ENCODE data around the gene IGSF23. TPM values are rescaled to one million over a fixed set of nuclear protein-coding genes. Genes with fewer than 3 reads are reported as not detected.

The IGSF23 gene
- total RNA-seq, 6 donors from 2014 or later: not detected

GRCh38 chr19:44571830-44572580, 41.4 kb upstream of the IGSF23 start:
- no peak for ATAC-seq (ENCODE audit: low FRiP score in 2 of 2)
- Histone ChIP-seq H3K27me3 (no peaks in the 10 kb centered on the region), H3K36me3 (no peaks in the 10 kb centered on the region), H3K4me1 (no peaks in the 10 kb centered on the region), H3K9me3 (no peaks in the 10 kb centered on the region), H3K27ac (no peak overlapping the region), H3K4me3 (no peak overlapping the region)
- TF ChIP-seq CTCF (IDR thresholded peaks at IDR 0.05) (no peak), EP300 (IDR thresholded peaks at IDR 0.05) (no peak), POLR2AphosphoS5 (IDR thresholded peaks at IDR 0.05) (no peak), POLR2A (IDR thresholded peaks at IDR 0.05) (no peak)
- DNase-seq: peak in 1 of 2 donors; percentile 20
- 81 to 93% methylated on average over 4 to 5 of the region's 5 CpGs for WGBS, 2 donors

GRCh38 chr19:44572581-44572900, 40.8 kb upstream of the IGSF23 start:
- Histone ChIP-seq H3K9me3 (no peaks in the 10 kb centered on the region), H3K4me3 (no peak overlapping the region), H3K27ac (no peak overlapping the region), H3K4me1 (no peaks in the 10 kb centered on the region), H3K36me3 (no peaks in the 10 kb centered on the region), H3K27me3 (no peaks in the 10 kb centered on the region)
- ATAC-seq (ENCODE audit: low FRiP score in 2 of 2) (no peak), DNase-seq (no peak)
- 37 to 44% methylated on average over 4 of the region's 4 CpGs for WGBS, 2 donors
- TF ChIP-seq CTCF (IDR thresholded peaks at IDR 0.05): no peak
- TF ChIP-seq POLR2AphosphoS5 (IDR thresholded peaks at IDR 0.05): no peak
- TF ChIP-seq POLR2A (IDR thresholded peaks at IDR 0.05): no peak
- no peak for TF ChIP-seq EP300 (IDR thresholded peaks at IDR 0.05)

DNA sequence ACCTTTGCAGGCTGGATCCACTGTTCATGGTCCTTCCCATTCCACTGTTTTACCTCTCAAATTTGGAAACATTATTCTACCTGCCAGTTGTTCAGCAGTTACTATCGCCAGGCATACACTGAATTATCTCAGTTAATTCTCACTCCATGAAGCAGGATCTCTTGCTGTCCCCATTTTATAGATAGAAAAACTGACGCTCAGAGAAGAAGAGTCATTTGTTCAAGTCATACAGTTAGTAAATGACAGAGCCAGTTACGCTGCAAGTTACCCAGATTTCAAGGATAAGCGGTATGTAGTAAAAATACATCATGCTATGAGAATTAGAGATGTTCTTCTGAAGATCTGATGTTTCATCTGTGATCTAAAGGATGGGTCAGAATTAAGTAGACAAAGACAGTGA, 40.2 kb upstream of the IGSF23 start:
- H3K27ac ChIP-seq: no peak overlapping the region
- DNase-seq (no peak), ATAC-seq (ENCODE audit: low FRiP score in 2 of 2) (no peak)
- 90 to 92% methylated on average over 4 of the region's 4 CpGs for WGBS, 2 donors
- no peaks in the 10 kb centered on the region for H3K9me3 ChIP-seq
- H3K4me1 ChIP-seq: no peaks in the 10 kb centered on the region
- no peak for TF ChIP-seq CTCF (IDR thresholded peaks at IDR 0.05)
- TF ChIP-seq EP300 (IDR thresholded peaks at IDR 0.05): no peak
- no peak for TF ChIP-seq POLR2AphosphoS5 (IDR thresholded peaks at IDR 0.05)
- TF ChIP-seq POLR2A (IDR thresholded peaks at IDR 0.05): no peak
- no peaks in the 10 kb centered on the region for H3K36me3 ChIP-seq
- no peaks in the 10 kb centered on the region for H3K27me3 ChIP-seq
- H3K4me3 ChIP-seq: no peak overlapping the region

GRCh38 chr19:44573627-44574026, 39.7 kb upstream of the IGSF23 start:
- ATAC-seq (ENCODE audit: low FRiP score in 2 of 2) (no peak), DNase-seq (no peak)
- Histone ChIP-seq H3K27me3 (no peaks in the 10 kb centered on the region), H3K4me3 (no peak overlapping the region), H3K9me3 (no peaks in the 10 kb centered on the region), H3K4me1 (no peaks in the 10 kb centered on the region), H3K36me3 (no peaks in the 10 kb centered on the region), H3K27ac (no peak overlapping the region)
- 79 to 84% methylated on average over 4 of the region's 4 CpGs for WGBS, 2 donors
- TF ChIP-seq POLR2AphosphoS5 (IDR thresholded peaks at IDR 0.05): no peak
- no peak for TF ChIP-seq EP300 (IDR thresholded peaks at IDR 0.05)

DNA sequence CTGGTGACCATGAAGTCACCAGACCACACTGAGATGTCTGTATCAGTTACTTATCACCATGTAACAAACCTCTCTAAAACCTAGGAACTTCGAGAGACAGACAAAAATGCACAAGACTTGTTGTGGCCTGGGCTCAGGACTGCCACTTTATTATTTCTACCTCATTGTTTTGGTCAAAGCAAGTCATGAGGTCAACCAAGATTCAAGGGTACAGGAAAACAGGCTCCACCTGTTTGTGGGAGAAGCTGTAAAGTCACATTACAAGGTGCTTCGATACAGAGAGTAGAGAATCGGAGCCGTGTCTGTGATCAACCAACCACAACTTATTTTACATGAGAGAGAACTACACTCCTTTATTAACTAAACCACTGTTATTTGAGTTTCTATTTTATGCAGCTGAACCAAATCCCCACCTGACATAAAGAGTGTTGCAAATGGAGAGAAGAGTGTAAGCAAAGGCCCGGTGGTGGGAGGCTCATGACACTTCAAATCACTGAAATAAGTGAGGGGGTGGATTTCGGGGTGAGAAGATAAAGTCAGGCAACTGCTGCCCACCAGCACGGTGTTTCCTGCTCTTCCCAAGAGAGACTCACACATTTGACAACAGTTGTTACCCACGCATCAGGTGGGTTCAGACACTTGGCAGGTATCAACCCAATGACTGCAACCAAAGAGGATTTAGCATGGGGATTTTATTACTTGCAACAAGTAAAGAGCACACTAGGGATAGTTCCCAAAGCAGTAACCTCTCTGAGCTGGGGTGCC, 39.0 kb upstream of the IGSF23 start:
- no peaks in the 10 kb centered on the region for H3K27me3 ChIP-seq
- H3K9me3 ChIP-seq: no peaks in the 10 kb centered on the region
- no peak for ATAC-seq (ENCODE audit: low FRiP score in 2 of 2)
- no peaks in the 10 kb centered on the region for H3K36me3 ChIP-seq
- no peaks in the 10 kb centered on the region for H3K4me1 ChIP-seq
- H3K4me3 ChIP-seq: no peak overlapping the region
- TF ChIP-seq POLR2A (IDR thresholded peaks at IDR 0.05): no peak
- TF ChIP-seq POLR2AphosphoS5 (IDR thresholded peaks at IDR 0.05): no peak
- TF ChIP-seq CTCF (IDR thresholded peaks at IDR 0.05): no peak
- no peak for TF ChIP-seq EP300 (IDR thresholded peaks at IDR 0.05)
- 82 to 88% methylated on average over 8 of the region's 8 CpGs for WGBS, 2 donors
- H3K27ac ChIP-seq: no peak overlapping the region
- no peak for DNase-seq

Data from upper lobe of left lung (tissue), 6 donors.